HepG2 (cell line): ENCODE results near the gene HS6ST2. TPM values are rescaled to one million over a fixed set of nuclear protein-coding genes. Genes with fewer than 3 reads are reported as not detected.

ENCODE experiments used
- ATAC-seq: fragments of 200-7000 bp; cut with Tn5 transposase; 3 replicates; pipeline ENCODE4 v1.9.1; 2020; ENCODE audit warnings: mild to moderate bottlenecking, moderate library complexity
- BruUV-seq: library from RNA; stranded (reverse); fragments of 400-500 nt; replicated peaks from 2 replicates; lab custom pipeline; 2021; lab: Mats Ljungman, UMichigan
- CTCF ChIA-PET: fragments of 300-600 bp; formaldehyde crosslinking; extraction: SDS; loops from one replicate; lab custom pipeline; 2021; ENCODE audit warnings: low total read pairs, inconsistent platforms, low intra/inter-chr PET ratio; lab: Yijun Ruan, JAX
- POLR2A ChIA-PET: fragments of 350-600 bp; sonication (Branson Sonifier 250); formaldehyde crosslinking; loops from one replicate; lab custom pipeline; 2020; ENCODE audit warnings: antibody characterized with exemption, inconsistent platforms; lab: Yijun Ruan, JAX
- DNase-seq: peaks from one replicate; pipeline ENCODE4 v3.0.0-alpha.2; 2015; ENCODE audit warnings: low spot score
- FAIRE-seq: peaks from 3 replicates; lab custom pipeline; 2011; peaks lifted over from hg19 to GRCh38; lab: Jason Lieb, UNC
- H2AFZ ChIP-seq: one replicate; pipeline ENCODE4 v1.6.1; 2011; ENCODE audit warnings: low read length, inconsistent platforms
- H3K27ac ChIP-seq: fragments of 300-600 bp; 3 replicates; pipeline ENCODE4 v1.8.0; 2011; ENCODE audit warnings: mixed run types, mild to moderate bottlenecking, mixed read lengths, low read length, inconsistent platforms; ENCODE audit not compliant: insufficient read depth; ENCODE audit errors: extremely low read length
- H3K27me3 ChIP-seq, 2 experiments: fragments of 200-600 bp in 1 of 2; 2 replicates in 1 of 2; 3 replicates in 1 of 2; pipeline versions ENCODE4 v1.6.0 to v1.8.0; 2011; ENCODE audit warnings: low read length in 2 of 2, mild to moderate bottlenecking in 2 of 2, moderate library complexity in 2 of 2, inconsistent platforms in 1 of 2; ENCODE audit not compliant: insufficient read depth in 2 of 2, control insufficient read depth in 1 of 2
- H3K36me3 ChIP-seq, 2 experiments: fragments of 200-600 bp in 1 of 2; replicated peaks in 1 of 2; 2 replicates in 1 of 2; 3 replicates in 1 of 2; pipeline versions ENCODE4 v1.5.1 to v1.8.0; 2011; ENCODE audit warnings: low read length in 2 of 2, inconsistent platforms in 1 of 2; ENCODE audit not compliant: insufficient read depth in 2 of 2, control insufficient read depth in 1 of 2
- H3K4me1 ChIP-seq: 2 replicates; pipeline ENCODE4 v1.5.1; 2012; ENCODE audit warnings: low read length, inconsistent platforms; ENCODE audit not compliant: insufficient read depth
- H3K4me2 ChIP-seq: 2 replicates; pipeline ENCODE4 v1.6.0; 2011; ENCODE audit warnings: low read depth, low read length, inconsistent platforms
- H3K4me3 ChIP-seq, 3 experiments: fragments of 200-600 bp in 1 of 3; sonication (generic), shearing (Covaris generic) in 1 of 3; replicated peaks in 1 of 3; 2 replicates each; pipeline ENCODE4 v1.5.1; 2011 to 2016; ENCODE audit warnings: low read length in 3 of 3, inconsistent platforms in 2 of 3, low read depth in 2 of 3, mild to moderate bottlenecking in 2 of 3, control low read depth in 1 of 3, mixed read lengths in 1 of 3; ENCODE audit not compliant: insufficient read depth in 1 of 3
- H3K79me2 ChIP-seq: one replicate; pipeline ENCODE4 v1.6.1; 2011; ENCODE audit warnings: low read length, inconsistent platforms; ENCODE audit not compliant: insufficient read depth
- H3K9ac ChIP-seq: 2 replicates; pipeline ENCODE4 v1.6.0; 2011; ENCODE audit warnings: mild to moderate bottlenecking, low read depth, low read length, inconsistent platforms; ENCODE audit not compliant: insufficient read depth
- H3K9me3 ChIP-seq: 2 replicates; pipeline ENCODE4 v1.5.1; 2012; ENCODE audit warnings: mild to moderate bottlenecking, low read length
- H4K20me1 ChIP-seq: 2 replicates; pipeline ENCODE4 v1.6.0; 2011; ENCODE audit warnings: inconsistent platforms, mild to moderate bottlenecking, low read length, moderate library complexity; ENCODE audit not compliant: insufficient read depth
- BRF2 ChIP-seq: sonication (generic); formaldehyde crosslinking; IDR thresholded peaks from 2 replicates; pipeline ENCODE4 v1.8.1; 2022; ENCODE audit warnings: mild to moderate bottlenecking, missing genetic modification reagents
- CENPBD1 ChIP-seq: sonication (generic); formaldehyde crosslinking; IDR thresholded peaks from 2 replicates; pipeline ENCODE4 v1.8.0; 2022; ENCODE audit warnings: missing genetic modification reagents, low read depth, mild to moderate bottlenecking, borderline replicate concordance
- CREBL2 ChIP-seq: sonication (generic); formaldehyde crosslinking; IDR thresholded peaks from 2 replicates; pipeline ENCODE4 v1.8.1; 2023; ENCODE audit warnings: missing genetic modification reagents, mild to moderate bottlenecking, borderline replicate concordance
- E2F2 ChIP-seq: sonication (generic); formaldehyde crosslinking; IDR thresholded peaks from 2 replicates; pipeline ENCODE4 v1.4.0; 2020; ENCODE audit warnings: missing genetic modification reagents, borderline replicate concordance
- HCFC1 ChIP-seq: fragments of 150-350 bp; IDR thresholded peaks from 2 replicates; pipeline ENCODE4 v1.6.1; 2014; ENCODE audit warnings: low read depth, low read length
- HOXA7 ChIP-seq: sonication (generic); formaldehyde crosslinking; IDR thresholded peaks from 2 replicates; pipeline ENCODE4 v1.8.1; 2022; ENCODE audit warnings: mild to moderate bottlenecking, missing genetic modification reagents, moderate library complexity
- MIER2 ChIP-seq: IDR thresholded peaks from 2 replicates; pipeline ENCODE4 v1.6.1; 2016; ENCODE audit warnings: missing biosample characterization, missing genetic modification reagents
- PRMT3 ChIP-seq: sonication (generic); formaldehyde crosslinking; IDR thresholded peaks from 2 replicates; pipeline ENCODE4 v1.8.1; 2022; ENCODE audit warnings: low read depth, mild to moderate bottlenecking, moderate library complexity, missing genetic modification reagents, borderline replicate concordance
- RBAK ChIP-seq: sonication (generic); formaldehyde crosslinking; IDR thresholded peaks from 2 replicates; pipeline ENCODE4 v1.5.1; 2020; ENCODE audit warnings: mild to moderate bottlenecking, missing genetic modification reagents
- RFX3 ChIP-seq: IDR thresholded peaks from 2 replicates; pipeline ENCODE4 v1.6.1; 2016; ENCODE audit warnings: missing biosample characterization, missing genetic modification reagents
- TOPORS ChIP-seq: sonication (generic); formaldehyde crosslinking; IDR thresholded peaks from 2 replicates; pipeline ENCODE4 v1.8.0; 2023; ENCODE audit warnings: mild to moderate bottlenecking, missing genetic modification reagents
- YEATS2 ChIP-seq: sonication (generic); formaldehyde crosslinking; IDR thresholded peaks from 2 replicates; pipeline ENCODE4 v1.4.0; 2020; ENCODE audit warnings: missing genetic modification reagents, borderline replicate concordance
- ZBTB2 ChIP-seq: sonication (generic); formaldehyde crosslinking; IDR thresholded peaks from 2 replicates; pipeline ENCODE4 v1.8.0; 2022; ENCODE audit warnings: low read depth, missing genetic modification reagents
- ZNF292 ChIP-seq: sonication (generic); formaldehyde crosslinking; IDR thresholded peaks from 2 replicates; pipeline ENCODE4 v1.8.1; 2022; ENCODE audit warnings: mild to moderate bottlenecking, low read depth, missing genetic modification reagents, borderline replicate concordance
- ZNF296 ChIP-seq: sonication (generic); formaldehyde crosslinking; conservative IDR thresholded peaks from 2 replicates; pipeline ENCODE4 v1.5.0; 2020; ENCODE audit warnings: mild to moderate bottlenecking, missing genetic modification reagents
- ZNF383 ChIP-seq: sonication (generic); formaldehyde crosslinking; IDR thresholded peaks from 2 replicates; pipeline ENCODE4 v1.4.0; 2020; ENCODE audit warnings: missing genetic modification reagents, mild to moderate bottlenecking, borderline replicate concordance
- ZNF441 ChIP-seq: sonication (generic); formaldehyde crosslinking; IDR thresholded peaks from 2 replicates; pipeline ENCODE4 v1.7.0; 2021; ENCODE audit warnings: missing genetic modification reagents, borderline replicate concordance
- ZNF747 ChIP-seq: sonication (generic); formaldehyde crosslinking; IDR thresholded peaks from 2 replicates; pipeline ENCODE4 v1.8.1; 2023; ENCODE audit warnings: missing genetic modification reagents, mild to moderate bottlenecking, borderline replicate concordance
- ZNF839 ChIP-seq: sonication (generic); formaldehyde crosslinking; IDR thresholded peaks from 2 replicates; pipeline ENCODE4 v1.4.0; 2020; ENCODE audit warnings: missing genetic modification reagents, mild to moderate bottlenecking, borderline replicate concordance
- WGBS: methylation state at CpG from one replicate; pipeline ENCODE4 v1.1.6; 2017; ENCODE audit warnings: low lambda C conversion rate; 5-methylcytosine and 5-hydroxymethylcytosine counted together
- in situ Hi-C: cut with HindIII; loops from 2 replicates; pipeline ENCODE4 v1.10.0; 2017; ENCODE audit warnings: low pct_unique_long_range_greater_than_20kb; ENCODE audit not compliant: extremely low pct_ligation_motif_present
- intact Hi-C: fragments of 100-400 bp; cut with micrococcal nuclease; formaldehyde crosslinking; loops from one replicate; pipeline ENCODE4 v1.10.0; 2022; ENCODE audit not compliant: unreplicated experiment
- polyA plus RNA-seq, 8 experiments: library from polyadenylated mRNA; depleted of rRNA in 3 of 8; stranded (reverse) in 7 of 8; unstranded in 1 of 8; fragments of >200 nt; fragmentation: Illumina TruSeq in 4 of 8; extraction: Trizol in 4 of 8; gene quantifications; 2 replicates each; pipeline versions ENCODE4 v1.2.1 to v1.2.3, GENCODE V29; 2011 to 2016; ENCODE audit warnings: low read depth in 4 of 8, missing spikeins in 1 of 8, mixed read lengths in 1 of 8; ENCODE audit not compliant: insufficient read depth in 1 of 8
- total RNA-seq, 5 experiments: library from RNA; depleted of rRNA; stranded (reverse); fragments of >200 nt; fragmentation: Illumina TruSeq; extraction: Trizol; gene quantifications; 2 replicates each; pipeline ENCODE4 v1.2.3, GENCODE V29; 2016; ENCODE audit warnings: low read depth in 1 of 5

The HS6ST2 gene
- total and polyA plus RNA-seq, 2 of the 13 experiments (the other 11 are each of a cell fraction or from before 2014, with no cell fraction given): 0.05 TPM; not detected in 1

- TF ChIP-seq CENPBD1 (CRISPR knock-in tag): no peak
- no peak for TF ChIP-seq CREBL2 (CRISPR knock-in tag)
- no peak for TF ChIP-seq HCFC1
- TF ChIP-seq ZNF747 (CRISPR knock-in tag): no peak
- no peak for TF ChIP-seq ZNF383 (CRISPR knock-in tag)
- TF ChIP-seq HOXA7: no peak
- TF ChIP-seq, all 625 proteins: peak for 0
Observed at GRCh38 chrX:132624466-132624865, 334.0 kb downstream of the HS6ST2 start (continued).

GRCh38 chrX:132623942-132624341 lies 334.5 kb downstream of the HS6ST2 start:
- FAIRE-seq (no peak), ATAC-seq (no peak), DNase-seq (no peak)
- Histone ChIP-seq H3K4me1 (peaks cover 17% of the 10 kb centered on the region), H3K9ac (no peak overlapping the region), H3K27ac (no peak overlapping the region), H3K36me3 (no peaks in the 10 kb centered on the region), H3K9me3 (no peaks in the 10 kb centered on the region), H3K4me3 (no peak overlapping the region), H3K4me2 (peak overlapping the region; percentile 7; the same call in 1 of the 2 replicates), H4K20me1 (no peaks in the 10 kb centered on the region), H2AFZ (no peak overlapping the region), H3K79me2 (no peaks in the 10 kb centered on the region), H3K27me3 (no peaks in the 10 kb centered on the region)
- TF ChIP-seq PRMT3 (CRISPR knock-in tag) (no peak), ZNF296 (CRISPR knock-in tag) (no peak), YEATS2 (no peak), RFX3 (CRISPR knock-in tag) (no peak), ZNF441 (CRISPR knock-in tag) (no peak), ZBTB2 (CRISPR knock-in tag) (no peak), BRF2 (no peak), E2F2 (no peak), MIER2 (no peak), ZNF839 (CRISPR knock-in tag) (no peak), RBAK (no peak), ZNF292 (CRISPR knock-in tag) (no peak), TOPORS (CRISPR knock-in tag) (no peak)
- WGBS: 3% methylated on average over 3 of the region's 3 CpGs
- in situ Hi-C loops: no loop called here
- ChIA-PET CTCF (no interaction called here), POLR2A (no interaction called here)
- BruUV-seq: no TSS peak
- intact Hi-C loops: no loop called here
